DND-41 (cell line): ENCODE data around the gene KNG1.

Source experiments
- ATAC-seq: fragments of 200-7000 bp; cut with Tn5 transposase; 3 replicates; pipeline ENCODE4 v1.9.1; 2021; ENCODE audit warnings: low read depth; ENCODE audit not compliant: insufficient read depth
- DNase-seq: peaks from one replicate; pipeline ENCODE4 v3.0.0-alpha.2; 2020
- H2AFZ ChIP-seq: 2 replicates; pipeline ENCODE4 v1.6.0; 2012; ENCODE audit warnings: low read depth, low read length
- H3K27ac ChIP-seq: 2 replicates; pipeline ENCODE4 v1.5.1; 2012; ENCODE audit warnings: low read length, inconsistent platforms
- H3K27me3 ChIP-seq: fragments of 200-600 bp; sonication (generic); 2 replicates; pipeline ENCODE4 v1.6.0; 2012; ENCODE audit warnings: low read length, mild to moderate bottlenecking, inconsistent platforms; ENCODE audit not compliant: insufficient read depth, poor library complexity
- H3K36me3 ChIP-seq: 2 replicates; pipeline ENCODE4 v1.5.1; 2012; ENCODE audit warnings: low read length, inconsistent platforms; ENCODE audit not compliant: insufficient read depth
- H3K4me1 ChIP-seq: 2 replicates; pipeline ENCODE4 v1.5.1; 2012; ENCODE audit warnings: mild to moderate bottlenecking, low read length; ENCODE audit not compliant: insufficient read depth
- H3K4me2 ChIP-seq: 2 replicates; pipeline ENCODE4 v1.6.0; 2012; ENCODE audit warnings: mild to moderate bottlenecking, moderate library complexity, low read length, inconsistent platforms; ENCODE audit not compliant: insufficient read depth
- H3K4me3 ChIP-seq, 2 experiments: fragments of 200-600 bp in 1 of 2; shearing (Covaris generic) in 1 of 2; 2 replicates each; pipeline ENCODE4 v1.5.1; 2012 to 2016; ENCODE audit warnings: inconsistent platforms in 2 of 2, low read length in 2 of 2, mild to moderate bottlenecking in 2 of 2, low read depth in 1 of 2, moderate library complexity in 1 of 2
- H3K79me2 ChIP-seq: 2 replicates; pipeline ENCODE4 v1.6.0; 2012; ENCODE audit warnings: low read length, inconsistent platforms; ENCODE audit not compliant: insufficient read depth
- H3K9ac ChIP-seq: 2 replicates; pipeline ENCODE4 v1.6.0; 2012; ENCODE audit warnings: low read depth, mild to moderate bottlenecking, inconsistent platforms, low read length, moderate library complexity
- H3K9me3 ChIP-seq: 2 replicates; pipeline ENCODE4 v1.5.1; 2012; ENCODE audit warnings: low read length, moderate library complexity, mild to moderate bottlenecking, inconsistent platforms; ENCODE audit not compliant: insufficient read depth, severe bottlenecking
- H4K20me1 ChIP-seq: 2 replicates; pipeline ENCODE4 v1.6.0; 2012; ENCODE audit warnings: low read length; ENCODE audit not compliant: insufficient read depth
- CTCF ChIP-seq: IDR thresholded peaks from 2 replicates; pipeline ENCODE4 v1.5.1; 2012; ENCODE audit warnings: borderline replicate concordance, low read length, moderate library complexity, mild to moderate bottlenecking; ENCODE audit not compliant: poor library complexity, severe bottlenecking; ENCODE audit errors: extremely low read depth
- EZH2 ChIP-seq: IDR thresholded peaks from 3 replicates; pipeline ENCODE4 v1.6.1; 2012; ENCODE audit warnings: borderline replicate concordance, low read depth, mild to moderate bottlenecking, moderate library complexity, low read length, inconsistent platforms; ENCODE audit not compliant: severe bottlenecking

Gene KNG1

DNA sequence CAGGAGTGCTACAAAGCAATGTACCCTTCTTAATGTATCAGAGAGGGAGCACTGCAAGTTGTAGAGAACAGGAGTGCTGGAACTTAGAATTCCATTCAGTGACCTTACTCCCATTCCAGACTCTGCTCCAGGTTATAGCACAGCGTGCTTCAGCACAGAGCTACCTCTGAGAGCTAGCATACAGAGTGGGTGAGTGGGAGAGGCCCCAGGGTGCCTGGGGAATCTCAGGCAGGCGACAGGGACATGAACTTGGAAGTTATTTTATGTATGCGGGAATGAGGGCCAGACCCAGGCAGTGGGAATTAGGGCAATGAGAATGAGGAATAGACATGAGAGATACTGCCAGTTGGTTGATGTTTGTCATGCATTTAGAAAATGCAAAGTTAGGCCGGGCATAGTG is 3.7 kb upstream of the KNG1 start:
- peaks cover 21% of the 10 kb centered on the region for H3K27me3 ChIP-seq
- no peaks in the 10 kb centered on the region for H3K4me1 ChIP-seq
- ATAC-seq (no peak), DNase-seq (no peak)
- TF ChIP-seq CTCF = no peak
- TF ChIP-seq EZH2 = no peak
- no peaks in the 10 kb centered on the region for H3K36me3 ChIP-seq
- no peak overlapping the region for H3K4me2 ChIP-seq
- H3K9me3 ChIP-seq = no peaks in the 10 kb centered on the region
- no peak overlapping the region for H3K4me3 ChIP-seq
- H3K27ac ChIP-seq = no peak overlapping the region
- no peaks in the 10 kb centered on the region for H4K20me1 ChIP-seq
- H3K9ac ChIP-seq = no peak overlapping the region
- no peaks in the 10 kb centered on the region for H3K79me2 ChIP-seq
- no peak overlapping the region for H2AFZ ChIP-seq

- no peak for ATAC-seq
- TF ChIP-seq CTCF (no peak), EZH2 (no peak)
- H3K27me3 ChIP-seq = peaks cover 4% of the 10 kb centered on the region
Measured at GRCh38 chr3:186719945-186720739, 3.0 kb downstream of the KNG1 start.

DNA sequence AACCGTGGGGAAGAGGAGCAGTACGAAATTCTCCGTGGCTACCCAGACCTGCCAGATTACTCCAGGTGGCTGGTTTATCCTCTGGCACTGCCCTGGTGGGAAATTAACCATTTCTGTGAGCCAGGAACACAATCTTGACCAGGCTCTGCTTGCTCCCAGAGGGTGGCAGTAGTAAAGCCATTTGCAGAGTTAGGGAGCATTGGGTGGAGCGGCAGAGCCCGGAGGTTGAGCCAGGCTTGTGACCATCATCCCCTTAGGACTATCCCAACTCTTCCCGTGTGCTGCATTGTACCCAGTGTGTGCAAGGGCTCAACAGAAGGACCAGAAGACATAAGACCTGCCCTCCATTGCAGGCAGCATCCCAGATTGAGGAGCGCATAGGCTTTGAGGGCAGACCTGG is 5.3 kb downstream of the KNG1 start:
- Histone ChIP-seq H3K36me3 (no peaks in the 10 kb centered on the region), H3K4me3 (no peak overlapping the region), H3K79me2 (no peaks in the 10 kb centered on the region), H3K9ac (no peak overlapping the region), H4K20me1 (no peaks in the 10 kb centered on the region), H3K4me2 (no peak overlapping the region), H2AFZ (no peak overlapping the region), H3K4me1 (no peaks in the 10 kb centered on the region), H3K27me3 (peaks cover 4% of the 10 kb centered on the region), H3K9me3 (no peaks in the 10 kb centered on the region), H3K27ac (no peak overlapping the region)
- ATAC-seq (no peak), DNase-seq (no peak)
- TF ChIP-seq CTCF (no peak), EZH2 (no peak)

More at GRCh38 chr3:186719945-186720739, 3.0 kb downstream of the KNG1 start:
- Histone ChIP-seq H4K20me1 (no peaks in the 10 kb centered on the region), H3K4me3 (no peak overlapping the region), H3K4me1 (no peaks in the 10 kb centered on the region), H3K79me2 (no peaks in the 10 kb centered on the region), H3K36me3 (no peaks in the 10 kb centered on the region), H2AFZ (no peak overlapping the region), H3K27ac (no peak overlapping the region), H3K9ac (no peak overlapping the region), H3K9me3 (no peaks in the 10 kb centered on the region), H3K4me2 (no peak overlapping the region)
- no peak for DNase-seq
